Lower leg skin (tissue), 3 donors: ENCODE results near the gene SP110.

Experiments used
- POLR2A ChIP-seq, 2 donors: fragments of 450-650 bp; IDR thresholded peaks; one replicate each; pipeline ENCODE4 v1.6.1; 2016 to 2017; ENCODE audit warnings: antibody characterized with exemption in 2 of 2, mild to moderate bottlenecking in 1 of 2, moderate library complexity in 1 of 2
- TF ChIP-seq, protein P1 (sequence below), 3 donors: fragments of 450-650 bp; IDR thresholded peaks; one replicate each; pipeline ENCODE4 v1.5.1; 2016; ENCODE audit warnings: antibody characterized with exemption in 3 of 3, mild to moderate bottlenecking in 3 of 3, moderate library complexity in 2 of 3

- TF ChIP-seq, protein P1, sequence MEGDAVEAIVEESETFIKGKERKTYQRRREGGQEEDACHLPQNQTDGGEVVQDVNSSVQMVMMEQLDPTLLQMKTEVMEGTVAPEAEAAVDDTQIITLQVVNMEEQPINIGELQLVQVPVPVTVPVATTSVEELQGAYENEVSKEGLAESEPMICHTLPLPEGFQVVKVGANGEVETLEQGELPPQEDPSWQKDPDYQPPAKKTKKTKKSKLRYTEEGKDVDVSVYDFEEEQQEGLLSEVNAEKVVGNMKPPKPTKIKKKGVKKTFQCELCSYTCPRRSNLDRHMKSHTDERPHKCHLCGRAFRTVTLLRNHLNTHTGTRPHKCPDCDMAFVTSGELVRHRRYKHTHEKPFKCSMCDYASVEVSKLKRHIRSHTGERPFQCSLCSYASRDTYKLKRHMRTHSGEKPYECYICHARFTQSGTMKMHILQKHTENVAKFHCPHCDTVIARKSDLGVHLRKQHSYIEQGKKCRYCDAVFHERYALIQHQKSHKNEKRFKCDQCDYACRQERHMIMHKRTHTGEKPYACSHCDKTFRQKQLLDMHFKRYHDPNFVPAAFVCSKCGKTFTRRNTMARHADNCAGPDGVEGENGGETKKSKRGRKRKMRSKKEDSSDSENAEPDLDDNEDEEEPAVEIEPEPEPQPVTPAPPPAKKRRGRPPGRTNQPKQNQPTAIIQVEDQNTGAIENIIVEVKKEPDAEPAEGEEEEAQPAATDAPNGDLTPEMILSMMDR (IDR thresholded peaks at IDR 0.05), result no peak
- TF ChIP-seq POLR2A (IDR thresholded peaks at IDR 0.05), result no peak
Observed at GRCh38 chr2:230205034-230205433, 14.8 kb downstream of the SP110 start.
